HG03159 (cell line): Measurements from ENCODE around the gene DOCK8.
"Not testable (repeated sequence)": the region's sequence is repeated elsewhere in the genome, so short reads cannot be mapped to it uniquely, and the experiment has no call there.

Experiments used
- ATAC-seq: cut with Tn5 transposase; IDR thresholded peaks from one replicate; pipeline ENCODE4 v1.9.1; 2021; ENCODE audit warnings: mild to moderate bottlenecking, moderate library complexity; ENCODE audit not compliant: unreplicated experiment

The DOCK8 gene

DNA sequence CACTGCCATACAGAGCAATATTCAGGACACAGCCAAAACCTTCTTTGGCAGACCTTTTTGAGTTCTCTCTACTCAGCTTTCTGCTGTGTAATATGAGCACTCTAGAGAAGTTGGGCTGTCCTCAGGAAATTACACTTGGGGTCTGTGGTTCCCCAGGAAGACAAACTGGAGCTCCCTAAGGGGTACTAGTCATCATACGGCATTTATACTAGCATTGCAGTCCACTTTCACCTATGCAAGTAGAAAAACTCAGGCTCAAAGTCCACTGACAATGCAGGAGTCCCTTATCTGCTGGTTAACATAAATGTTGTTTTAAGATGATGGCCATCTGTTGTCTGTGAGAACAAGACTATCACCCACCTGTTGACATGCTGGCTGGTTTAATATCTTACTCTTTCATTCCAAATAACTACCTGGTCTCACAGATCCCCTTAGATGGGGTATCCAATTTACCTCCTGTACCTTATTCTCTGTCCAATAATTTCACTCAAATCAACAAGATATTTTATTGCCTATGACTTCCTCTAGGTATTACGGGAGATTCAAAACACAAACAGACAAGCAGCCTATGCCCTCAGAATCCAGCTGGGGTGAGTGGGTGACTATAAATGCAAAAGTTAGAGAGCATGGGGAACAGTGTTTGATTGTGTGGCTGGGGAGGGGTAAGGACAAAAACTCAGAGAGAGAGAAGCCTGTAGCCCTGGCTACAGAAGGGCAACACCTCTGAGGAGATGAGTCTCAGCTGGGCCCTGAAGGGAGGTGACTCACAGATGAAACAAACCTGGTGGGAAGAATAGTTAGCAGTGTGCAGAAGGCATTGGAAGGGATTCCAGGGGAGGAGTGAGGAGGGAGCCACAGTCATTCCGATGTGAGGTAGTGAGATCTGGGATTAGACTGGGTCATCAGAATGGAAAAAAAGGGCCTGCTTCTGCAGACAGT is 10.2 kb downstream of the DOCK8 start:
- no peak for ATAC-seq

GRCh38 chr9:227860-228259 is 13.2 kb downstream of the DOCK8 start:
- no peak for ATAC-seq

DNA sequence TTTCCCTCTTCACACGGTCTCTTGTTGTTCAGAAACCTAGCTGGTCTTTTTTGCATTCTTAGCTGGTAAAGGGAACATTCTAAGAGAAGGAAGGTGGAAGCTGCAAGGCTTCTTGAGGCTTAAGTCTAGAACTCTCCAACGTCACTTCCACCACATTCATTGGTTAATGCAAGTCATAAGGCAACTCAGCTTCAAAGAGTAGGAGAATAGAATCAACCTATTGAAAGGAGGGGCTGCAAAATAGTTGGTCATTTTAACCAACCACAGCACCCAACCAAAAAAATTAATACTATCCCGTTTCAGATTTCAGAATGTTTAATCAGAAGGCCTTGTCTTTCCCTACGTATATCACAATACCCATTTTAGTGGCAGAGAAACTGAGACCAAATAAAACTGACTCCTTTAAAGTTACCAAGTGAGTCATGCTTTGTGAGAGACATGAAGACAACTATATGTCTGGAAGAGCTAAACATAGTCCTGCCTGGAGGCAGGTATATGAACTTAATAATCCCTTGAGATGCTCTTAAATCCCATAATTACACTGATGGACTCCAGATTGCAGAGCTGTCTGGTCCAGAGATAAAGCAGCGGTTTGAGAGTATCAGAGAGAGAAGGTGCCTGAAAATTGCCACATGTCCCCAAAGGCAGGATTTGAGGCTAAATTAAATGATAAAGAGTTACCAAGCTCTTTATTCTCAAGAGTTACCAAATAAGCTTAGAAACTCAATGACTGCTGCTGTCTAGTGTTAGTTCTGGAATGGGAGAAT is 14.4 kb downstream of the DOCK8 start:
- no peak for ATAC-seq

DNA sequence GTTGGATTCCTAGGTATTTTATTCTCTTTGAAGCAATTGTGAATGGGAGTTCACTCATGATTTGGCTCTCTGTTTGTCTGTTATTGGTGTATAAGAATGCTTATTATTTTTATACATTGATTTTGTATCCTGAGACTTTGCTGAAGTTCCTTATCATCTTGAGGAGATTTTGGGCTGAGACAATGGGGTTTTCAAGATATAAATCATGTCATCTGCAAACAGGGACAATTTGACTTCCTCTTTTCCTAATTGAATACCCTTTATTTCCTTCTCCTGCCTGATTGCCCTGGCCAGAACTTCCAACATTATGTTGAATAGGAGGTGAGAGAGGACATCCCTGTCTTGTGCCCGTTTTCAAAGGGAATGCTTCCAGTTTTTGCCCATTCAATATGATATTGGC is 17.0 kb downstream of the DOCK8 start:
- not testable (repeated sequence) for ATAC-seq

- ATAC-seq = not testable (repeated sequence)
These were observed 19.0 kb downstream of the DOCK8 start for GRCh38 chr9:233708-234107.

- ATAC-seq = no peak
These were observed 22.6 kb downstream of the DOCK8 start for GRCh38 chr9:237141-237857.

DNA sequence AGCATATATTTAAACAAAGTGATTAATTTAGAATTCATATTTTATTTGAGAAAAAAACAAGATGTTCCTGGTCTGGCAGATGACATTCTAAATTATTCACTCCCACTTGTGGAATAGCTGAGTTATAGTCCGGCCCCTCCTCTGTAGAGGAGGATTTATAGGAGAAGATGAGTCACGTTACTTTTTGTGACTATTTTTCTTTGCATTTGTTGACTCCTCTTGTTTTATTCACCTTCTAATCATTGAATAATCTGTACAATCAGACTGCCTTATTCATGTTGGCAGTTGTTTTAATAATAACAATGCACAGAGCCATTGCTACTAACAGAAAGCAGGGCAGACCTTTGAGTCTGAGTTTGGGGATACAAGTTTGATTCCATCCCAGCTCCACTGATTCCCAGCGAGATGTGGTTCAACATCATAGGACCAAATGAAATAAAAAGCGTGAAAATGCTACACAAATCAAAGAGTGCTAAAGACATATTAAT is 23.2 kb downstream of the DOCK8 start:
- no peak for ATAC-seq

GRCh38 chr9:242461-243080 is 27.9 kb downstream of the DOCK8 start:
- no peak for ATAC-seq

DNA sequence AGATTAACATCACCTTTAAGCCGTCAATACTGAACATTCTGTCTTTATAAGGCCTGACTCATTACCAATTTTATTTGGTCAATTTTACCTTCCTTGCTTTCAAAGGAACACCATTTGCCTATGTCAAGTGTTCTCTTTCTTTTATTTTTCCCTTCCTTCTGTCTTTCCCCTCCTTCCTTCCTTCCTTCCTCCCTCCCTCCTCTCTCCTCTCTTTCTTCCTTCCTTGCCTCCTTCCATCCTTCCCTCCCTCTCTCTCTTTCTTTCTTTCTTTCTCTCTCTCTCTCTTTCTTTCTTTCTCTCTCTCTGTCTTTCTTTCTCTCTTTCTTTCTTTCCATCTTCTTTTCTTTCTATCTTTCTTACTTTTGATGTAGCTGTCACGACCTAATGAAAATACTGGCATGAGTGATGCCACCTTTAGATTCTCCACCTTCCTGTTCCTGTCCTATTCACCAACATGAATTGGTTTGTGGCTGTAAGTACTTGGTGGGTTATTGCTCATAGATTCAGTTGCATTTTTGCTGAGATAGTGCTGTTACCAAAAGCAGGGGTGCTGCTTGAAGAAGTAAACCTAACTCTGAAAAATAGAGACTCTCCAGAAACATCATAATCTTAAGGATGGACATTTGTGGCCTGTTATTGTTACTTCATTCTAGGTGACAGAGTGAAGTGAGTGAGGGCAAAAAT is 33.8 kb downstream of the DOCK8 start:
- ATAC-seq = no peak

DNA sequence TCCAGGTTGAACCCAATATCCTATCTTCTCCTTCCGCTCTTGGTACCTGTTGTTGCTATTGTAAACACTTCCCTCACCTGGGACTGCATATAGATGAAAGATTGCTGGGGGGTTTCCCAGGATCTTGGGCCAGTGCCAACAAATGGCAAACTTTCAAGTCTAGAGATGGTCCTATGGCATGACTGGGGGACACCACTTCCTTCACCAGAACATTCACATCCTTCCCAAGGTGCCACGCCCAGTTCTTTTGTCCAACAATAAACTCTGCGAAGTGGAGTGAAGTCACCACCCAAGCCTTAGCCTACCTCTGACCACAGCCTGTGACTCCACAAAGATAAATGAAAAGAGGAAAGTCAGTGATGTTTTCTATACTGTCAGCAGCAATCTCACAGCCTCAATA is 34.4 kb downstream of the DOCK8 start:
- ATAC-seq = no peak

GRCh38 chr9:250039-250438 is 35.4 kb downstream of the DOCK8 start:
- no peak for ATAC-seq

- ATAC-seq = no peak
These were observed 36.0 kb downstream of the DOCK8 start for GRCh38 chr9:250625-251024.

GRCh38 chr9:251398-251797 is 36.7 kb downstream of the DOCK8 start:
- no peak for ATAC-seq

- no peak for ATAC-seq
These were observed 38.9 kb downstream of the DOCK8 start for GRCh38 chr9:253539-253938.

- ATAC-seq = no peak
These were observed 39.9 kb downstream of the DOCK8 start for GRCh38 chr9:254516-254915.

DNA sequence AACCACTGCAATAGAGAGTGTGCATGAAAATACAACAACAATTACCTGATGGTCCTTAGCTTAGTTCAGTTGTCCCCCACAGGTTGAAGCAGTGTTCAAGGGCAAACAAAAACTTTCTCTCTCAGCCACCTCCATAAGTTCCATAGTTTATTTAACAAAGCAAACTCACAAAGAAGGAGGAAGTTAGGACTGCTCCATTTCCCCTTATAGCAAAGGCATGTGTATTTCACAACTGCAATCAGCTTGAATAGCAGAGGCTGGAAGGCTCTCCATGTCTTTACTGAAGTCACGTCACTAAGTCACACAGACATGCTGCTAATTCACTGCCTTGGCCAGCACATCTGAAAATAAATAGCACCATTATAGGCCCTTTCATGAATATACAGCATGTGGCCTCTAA is 43.3 kb downstream of the DOCK8 start:
- no peak for ATAC-seq

DNA sequence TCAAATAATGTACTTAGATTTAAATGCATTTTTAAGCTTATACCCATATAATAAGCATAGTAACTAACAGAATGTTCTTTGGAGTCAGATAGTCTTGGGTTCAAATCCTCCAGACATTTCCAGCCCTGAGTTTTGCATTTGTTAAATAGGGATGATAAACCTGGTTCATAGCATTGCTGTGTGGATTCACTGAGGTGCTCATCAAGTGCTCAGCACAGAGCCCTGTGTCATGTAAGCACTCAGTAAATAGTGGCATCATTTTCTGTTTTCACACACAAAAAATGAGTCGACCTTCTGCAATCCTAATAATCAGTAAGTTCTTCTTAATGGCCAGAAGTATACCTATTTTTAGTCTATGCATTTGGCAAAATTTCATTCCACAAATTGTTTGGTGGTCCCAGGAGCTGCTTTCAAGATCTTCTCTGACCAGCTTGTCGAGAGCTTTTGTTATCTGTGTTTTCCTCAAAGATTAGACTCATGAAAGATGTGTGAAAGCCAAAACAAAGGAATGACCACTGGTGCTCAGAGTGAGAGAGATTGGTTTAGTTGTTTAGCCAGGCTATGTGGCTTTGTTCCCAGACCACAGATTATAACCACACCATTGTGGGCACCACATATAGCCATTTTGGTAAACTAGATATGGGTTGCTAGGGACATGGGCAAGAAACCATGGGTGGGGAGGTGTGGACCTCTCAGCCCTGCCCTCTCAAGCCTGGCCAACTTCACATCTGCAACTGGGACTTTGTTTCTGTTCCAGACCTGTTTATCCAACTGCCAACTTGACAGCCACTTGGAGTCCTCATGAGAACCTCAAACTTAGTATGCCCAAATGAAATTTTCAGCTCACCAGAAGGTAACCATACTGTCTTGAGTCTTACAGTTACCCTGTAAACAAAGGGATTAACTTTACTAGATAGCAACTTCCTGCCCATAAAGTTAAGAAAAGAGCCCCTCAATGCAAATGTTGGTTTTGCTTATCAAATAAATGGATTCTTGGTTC is 45.0 kb downstream of the DOCK8 start:
- ATAC-seq = no peak

- ATAC-seq = no peak
These were observed 49.6 kb downstream of the DOCK8 start for GRCh38 chr9:264231-264630.
